Activated B cell treated with CpG ODN at 0.5 μM for 24 hours (primary cell): Measurements from ENCODE around the gene SCRN2. TPM values are rescaled to one million over a fixed set of nuclear protein-coding genes. Genes with fewer than 3 reads are reported as not detected.

Experiments used
- ATAC-seq: fragments of 200-7000 bp; cut with Tn5 transposase; one replicate; pipeline ENCODE4 v1.10.0; 2021; ENCODE audit warnings: low read depth, mild to moderate bottlenecking, moderate library complexity
- CTCF ChIA-PET: fragments of 350-600 bp; sonication (Branson Sonifier 250); formaldehyde crosslinking; loops from one replicate; lab custom pipeline; 2021; ENCODE audit warnings: antibody characterized with exemption; lab: Charles Lee
- POLR2A ChIA-PET: fragments of 350-600 bp; sonication (Branson Sonifier 250); formaldehyde crosslinking; loops from one replicate; lab custom pipeline; 2021; ENCODE audit warnings: antibody characterized with exemption; lab: Charles Lee
- DNase-seq: peaks from one replicate; pipeline ENCODE4 v3.0.0; 2022
- H3K27ac Mint-ChIP-seq: one replicate; pipeline ENCODE4 v1.8.0; 2020; ENCODE audit warnings: mixed read lengths
- H3K27me3 Mint-ChIP-seq: one replicate; pipeline ENCODE4 v1.8.0; 2021; ENCODE audit warnings: mixed read lengths
- H3K36me3 Mint-ChIP-seq: one replicate; pipeline ENCODE4 v1.8.0; 2021; ENCODE audit warnings: low read depth, mixed read lengths
- H3K4me1 Mint-ChIP-seq: one replicate; pipeline ENCODE4 v1.8.0; 2021; ENCODE audit warnings: mixed read lengths
- H3K4me3 Mint-ChIP-seq: one replicate; pipeline ENCODE4 v1.8.0; 2020; ENCODE audit warnings: mild to moderate bottlenecking, mixed read lengths
- H3K9me3 Mint-ChIP-seq: one replicate; pipeline ENCODE4 v1.8.0; 2020; ENCODE audit warnings: mixed read lengths
- CTCF ChIP-seq: fragments of 200-600 bp; IDR thresholded peaks from one replicate; pipeline ENCODE4 v1.8.0; 2022; ENCODE audit warnings: antibody characterized with exemption, mild to moderate bottlenecking
- intact Hi-C: fragments of 100-400 bp; cut with micrococcal nuclease; formaldehyde crosslinking; loops from one replicate; pipeline ENCODE4 v1.15.1; 2024
- total RNA-seq: library from RNA; stranded (reverse); gene quantifications from 2 replicates; pipeline ENCODE4 v1.2.3, GENCODE V29; 2022

The SCRN2 gene
- total RNA-seq, 1 donor from 2014 or later: 36.3 TPM

DNA sequence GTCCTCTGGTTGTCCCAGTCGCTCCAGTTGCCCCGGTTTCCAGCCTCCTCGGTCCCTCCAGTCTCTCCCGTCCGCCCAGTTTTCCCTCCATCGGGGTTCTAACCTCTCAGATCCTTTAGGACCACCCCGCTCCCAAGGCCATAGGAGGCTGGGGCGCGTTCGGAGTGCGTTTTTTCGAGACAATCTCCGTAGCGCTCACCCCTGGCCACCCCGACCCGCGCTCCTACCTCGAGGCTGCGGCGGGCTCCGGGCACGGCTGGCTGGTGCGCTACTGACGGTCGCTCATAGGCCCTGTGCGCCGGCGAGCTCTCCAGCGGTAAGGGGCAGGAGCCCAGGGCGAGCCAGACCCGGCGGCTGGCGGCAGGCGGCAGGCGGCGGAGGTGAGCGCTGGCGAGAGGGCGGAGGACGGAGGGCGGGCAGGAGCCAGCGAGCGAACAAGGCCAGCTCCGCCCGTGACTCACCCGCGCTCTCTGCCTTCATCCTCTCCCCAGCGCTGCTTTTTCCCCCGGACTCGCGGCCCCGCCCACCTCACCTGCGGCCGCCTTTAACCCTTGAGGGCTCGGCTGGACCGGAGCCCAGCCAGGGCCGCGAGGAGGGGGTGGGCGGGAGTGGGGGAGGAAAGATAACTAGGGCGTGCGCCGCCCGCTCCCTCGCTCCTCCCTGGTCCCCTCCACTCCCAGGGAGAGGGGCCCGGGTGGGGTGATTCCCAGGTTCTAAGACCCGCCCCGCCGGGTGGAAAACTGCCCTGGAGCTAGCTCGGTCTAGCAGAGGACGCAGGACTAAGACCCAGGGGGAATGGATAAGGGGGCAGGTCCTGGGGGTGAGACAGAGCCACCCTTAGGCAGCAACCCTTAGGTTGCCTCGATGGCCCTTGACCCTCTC is 9.9 kb upstream of the SCRN2 start, which contains the start of gene SP6:
TSS of gene SP6 (minus strand) at position 472 of the 882 bp plus-strand sequence. CDS start 2,734 bp downstream, outside the sequence.
- intact Hi-C loops: loop anchor here (1.0 kb wide), 1 partner anchor 8 kb away; no protein-coding TSS in a partner anchor
- no peaks in the 10 kb centered on the region for H3K36me3 Mint-ChIP-seq
- H3K27ac Mint-ChIP-seq: no peak within 1 kb of the TSS
- ChIA-PET POLR2A (interaction anchor here (0.7 to 2.4 kb wide), 3 partner anchors 20 to 199 kb away, joined by 5 to 16 read pairs (median 6); partner anchors contain the start of genes LRRC46, MRPL10 and SP2), CTCF (interaction anchor here (1.1 to 1.9 kb wide), 2 partner anchors 10 to 39 kb away, joined by 4 to 6 read pairs; partner anchors contain the start of gene SCRN2)
- no peaks in the 10 kb centered on the region for H3K9me3 Mint-ChIP-seq
- peak; percentile 51 for DNase-seq
- ATAC-seq: peak; percentile 89
- peaks cover 73% of the 10 kb centered on the region for H3K27me3 Mint-ChIP-seq
- peak within 1 kb of the TSS; percentile 61 for H3K4me3 Mint-ChIP-seq
- TF ChIP-seq CTCF: no peak
- peaks cover 25% of the 10 kb centered on the region for H3K4me1 Mint-ChIP-seq

DNA sequence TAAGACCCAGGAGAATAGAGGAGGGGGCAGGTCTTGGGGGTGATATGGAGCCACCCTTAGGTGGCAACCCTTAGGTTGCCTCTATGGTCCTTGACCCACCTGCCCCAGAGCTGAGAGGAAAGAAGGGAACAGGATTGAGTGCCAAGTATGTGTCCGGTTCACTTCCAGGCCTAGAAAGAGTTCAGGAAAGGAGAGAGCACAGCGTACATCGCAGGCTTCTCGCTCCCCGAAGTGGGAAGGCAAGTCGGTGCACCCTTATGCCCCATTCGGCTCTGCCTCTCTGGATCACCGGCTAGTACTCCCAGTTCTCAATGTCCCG is 9.3 kb upstream of the SCRN2 start:
- POLR2A ChIA-PET: interaction anchor here (2.2 to 2.4 kb wide), 2 partner anchors 19 to 45 kb away, joined by 6 to 16 read pairs; partner anchors contain the start of genes LRRC46, MRPL10 and SP2
- CTCF ChIA-PET: interaction anchor here (1.1 to 3.9 kb wide), 3 partner anchors 9 to 39 kb away, joined by 4 to 29 read pairs (median 6); partner anchors contain the start of gene SCRN2
- peak overlapping the region; percentile 50 for H3K4me3 Mint-ChIP-seq

DNA sequence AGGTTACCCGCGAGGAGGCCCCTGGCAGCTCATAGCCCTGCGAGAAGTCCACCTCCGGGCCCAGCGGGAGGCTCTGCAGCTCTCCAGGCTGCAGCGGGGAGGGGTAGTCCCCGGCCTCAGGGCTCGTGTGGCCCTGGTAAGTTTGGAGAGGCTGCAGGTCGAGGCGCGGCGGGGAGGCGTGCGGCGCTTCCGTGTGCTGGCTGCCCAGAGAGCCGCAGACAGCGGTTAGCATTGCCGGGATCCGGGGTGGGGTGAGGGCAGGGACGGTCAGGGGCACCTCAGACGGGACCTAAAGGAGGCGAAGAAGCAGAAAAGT is 7.1 kb upstream of the SCRN2 start:
- no peak for DNase-seq
- ChIA-PET POLR2A (interaction anchor here (0.6 to 1.6 kb wide), 2 partner anchors 47 to 1057 kb away, joined by 3 to 4 read pairs; partner anchors contain the start of gene SP2), CTCF (interaction anchor here (0.6 to 3.9 kb wide), 2 partner anchors 42 to 91 kb away, joined by 3 to 29 read pairs; no protein-coding TSS in a partner anchor)
- Mint-ChIP-seq H3K9me3 (no peaks in the 10 kb centered on the region), H3K36me3 (no peaks in the 10 kb centered on the region), H3K4me3 (no peak overlapping the region), H3K4me1 (peaks cover 26% of the 10 kb centered on the region), H3K27me3 (peaks cover 61% of the 10 kb centered on the region), H3K27ac (no peak overlapping the region)
- TF ChIP-seq CTCF: no peak
- intact Hi-C loops: loop anchor here (10.0 kb wide), 1 partner anchor 767 kb away; the partner anchor contains the start of genes HOXB7 and HOXB8
- ATAC-seq: no peak

More for the DNA sequence above, 9.3 kb upstream of the SCRN2 start:
- H3K27me3 Mint-ChIP-seq: peaks cover 69% of the 10 kb centered on the region
- TF ChIP-seq CTCF: no peak
- intact Hi-C loops: no loop called here
- ATAC-seq (no peak), DNase-seq (no peak)
- H3K4me1 Mint-ChIP-seq: peaks cover 25% of the 10 kb centered on the region
- H3K9me3 Mint-ChIP-seq: no peaks in the 10 kb centered on the region
- no peak overlapping the region for H3K27ac Mint-ChIP-seq
- H3K36me3 Mint-ChIP-seq: no peaks in the 10 kb centered on the region

- no peaks in the 10 kb centered on the region for H3K9me3 Mint-ChIP-seq
- H3K4me1 Mint-ChIP-seq: peaks cover 28% of the 10 kb centered on the region
- ATAC-seq (no peak), DNase-seq (no peak)
- no peaks in the 10 kb centered on the region for H3K36me3 Mint-ChIP-seq
- TF ChIP-seq CTCF: no peak
- H3K4me3 Mint-ChIP-seq: no peak overlapping the region
- CTCF ChIA-PET: interaction anchor here (0.6 to 3.9 kb wide), 3 partner anchors 10 to 91 kb away, joined by 3 to 29 read pairs (median 3); no protein-coding TSS in a partner anchor
- no peak overlapping the region for H3K27ac Mint-ChIP-seq
- peaks cover 56% of the 10 kb centered on the region for H3K27me3 Mint-ChIP-seq
- intact Hi-C loops: loop anchor here (10.0 kb wide), 1 partner anchor 767 kb away; the partner anchor contains the start of genes HOXB7 and HOXB8
- POLR2A ChIA-PET: interaction anchor here (0.6 to 1.8 kb wide), 2 partner anchors 48 to 1057 kb away, joined by 3 to 8 read pairs; partner anchors contain the start of gene SP2
Observed at GRCh38 chr17:47847341-47848197, 6.5 kb upstream of the SCRN2 start.
